Activated T-cell treated with anti-CD3 and anti-CD28 coated beads, Interleukin-2, amount 50 U/mL, for 4 hours (primary cell): Measurements from ENCODE around the gene TDRKH. TPM values are rescaled to one million over a fixed set of nuclear protein-coding genes. Genes with fewer than 3 reads are reported as not detected.

ENCODE experiments used
- ATAC-seq, 2 donors: fragments of 200-7000 bp; cut with Tn5 transposase; one replicate each; pipeline ENCODE4 v1.10.0; 2021
- DNase-seq: peaks from one replicate; pipeline ENCODE4 v3.0.0-alpha.2; 2020
- H3K27me3 Mint-ChIP-seq: one replicate; pipeline ENCODE4 v1.8.0; 2021; ENCODE audit warnings: low read depth, mixed read lengths
- H3K36me3 Mint-ChIP-seq: one replicate; pipeline ENCODE4 v1.8.0; 2022; ENCODE audit warnings: mixed read lengths; ENCODE audit not compliant: insufficient read depth
- H3K4me1 Mint-ChIP-seq: one replicate; pipeline ENCODE4 v1.8.0; 2021; ENCODE audit warnings: low read depth, mixed read lengths
- H3K4me3 Mint-ChIP-seq: one replicate; pipeline ENCODE4 v1.8.0; 2021; ENCODE audit warnings: mild to moderate bottlenecking, moderate library complexity, mixed read lengths
- H3K9me3 Mint-ChIP-seq: one replicate; pipeline ENCODE4 v1.8.0; 2021; ENCODE audit warnings: mixed read lengths
- total RNA-seq, 3 donors: library from RNA; stranded (reverse); gene quantifications; one replicate each; pipeline ENCODE4 v1.2.1, GENCODE V29; 2021

Gene TDRKH
- total RNA-seq, 3 donors from 2014 or later, result 9.6 to 10.4 (median 10.1) TPM

GRCh38 chr1:151830055-151830454 lies 39.8 kb upstream of the TDRKH start:
- Mint-ChIP-seq H3K27me3 (no peaks in the 10 kb centered on the region), H3K9me3 (no peaks in the 10 kb centered on the region), H3K4me3 (peak overlapping the region; percentile 35), H3K36me3 (no peaks in the 10 kb centered on the region), H3K4me1 (peaks cover 84% of the 10 kb centered on the region)
- ATAC-seq (no peak), DNase-seq (no peak)

- H3K27me3 Mint-ChIP-seq, result no peaks in the 10 kb centered on the region
- H3K36me3 Mint-ChIP-seq, result no peaks in the 10 kb centered on the region
- no peaks in the 10 kb centered on the region for H3K9me3 Mint-ChIP-seq
- H3K4me1 Mint-ChIP-seq, result peaks cover 83% of the 10 kb centered on the region
- ATAC-seq (peak in 1 of 2 donors; percentile 9), DNase-seq (no peak)
- peak overlapping the region; percentile 35 for H3K4me3 Mint-ChIP-seq
Measured at GRCh38 chr1:151829352-151830046, 39.2 kb upstream of the TDRKH start.

- Mint-ChIP-seq H3K4me1 (peaks cover 80% of the 10 kb centered on the region), H3K27me3 (no peaks in the 10 kb centered on the region), H3K9me3 (no peaks in the 10 kb centered on the region), H3K4me3 (peak overlapping the region; percentile 20), H3K36me3 (no peaks in the 10 kb centered on the region)
- ATAC-seq (no peak), DNase-seq (no peak)
Measured at GRCh38 chr1:151828921-151829320, 38.6 kb upstream of the TDRKH start.

- no peaks in the 10 kb centered on the region for H3K27me3 Mint-ChIP-seq
- peak overlapping the region; percentile 38 for H3K4me3 Mint-ChIP-seq
- ATAC-seq, result no peak
Measured at GRCh38 chr1:151827853-151828252, 37.6 kb upstream of the TDRKH start.

GRCh38 chr1:151825751-151826660 lies 35.7 kb upstream of the TDRKH start:
- H3K4me3 Mint-ChIP-seq, result peak overlapping the region; percentile 80
- DNase-seq (peak; percentile 51), ATAC-seq (no peak)
- H3K9me3 Mint-ChIP-seq, result no peaks in the 10 kb centered on the region
- H3K4me1 Mint-ChIP-seq, result peaks cover 80% of the 10 kb centered on the region
- H3K36me3 Mint-ChIP-seq, result no peaks in the 10 kb centered on the region
- H3K27me3 Mint-ChIP-seq, result no peaks in the 10 kb centered on the region

More at GRCh38 chr1:151827853-151828252, 37.6 kb upstream of the TDRKH start:
- DNase-seq, result no peak
- Mint-ChIP-seq H3K9me3 (no peaks in the 10 kb centered on the region), H3K36me3 (no peaks in the 10 kb centered on the region), H3K4me1 (peaks cover 77% of the 10 kb centered on the region)

- peak overlapping the region; percentile 80 for H3K4me3 Mint-ChIP-seq
- H3K9me3 Mint-ChIP-seq, result no peaks in the 10 kb centered on the region
- DNase-seq, result no peak
- H3K4me1 Mint-ChIP-seq, result peaks cover 82% of the 10 kb centered on the region
- no peaks in the 10 kb centered on the region for H3K36me3 Mint-ChIP-seq
- no peak for ATAC-seq
- H3K27me3 Mint-ChIP-seq, result no peaks in the 10 kb centered on the region
Measured at GRCh38 chr1:151825204-151825603, 34.9 kb upstream of the TDRKH start.

- no peaks in the 10 kb centered on the region for H3K27me3 Mint-ChIP-seq
- no peaks in the 10 kb centered on the region for H3K36me3 Mint-ChIP-seq
- DNase-seq (no peak), ATAC-seq (no peak)
- H3K4me1 Mint-ChIP-seq, result peaks cover 69% of the 10 kb centered on the region
- H3K4me3 Mint-ChIP-seq, result peak overlapping the region; percentile 80
- H3K9me3 Mint-ChIP-seq, result no peaks in the 10 kb centered on the region
Measured at GRCh38 chr1:151823175-151823574, 32.9 kb upstream of the TDRKH start.

- Mint-ChIP-seq H3K4me1 (peaks cover 69% of the 10 kb centered on the region), H3K4me3 (peak overlapping the region; percentile 80), H3K36me3 (no peaks in the 10 kb centered on the region), H3K27me3 (no peaks in the 10 kb centered on the region), H3K9me3 (no peaks in the 10 kb centered on the region)
- ATAC-seq, result peak; percentile 44 to 48
- DNase-seq, result peak; percentile 60
Measured at GRCh38 chr1:151822404-151822803, 32.1 kb upstream of the TDRKH start.

GRCh38 chr1:151820940-151821339 lies 30.6 kb upstream of the TDRKH start:
- DNase-seq (no peak), ATAC-seq (peak; percentile 15 to 38)
- no peak overlapping the region for H3K4me3 Mint-ChIP-seq
- peaks cover 68% of the 10 kb centered on the region for H3K4me1 Mint-ChIP-seq
- no peaks in the 10 kb centered on the region for H3K27me3 Mint-ChIP-seq
- H3K9me3 Mint-ChIP-seq, result no peaks in the 10 kb centered on the region
- no peaks in the 10 kb centered on the region for H3K36me3 Mint-ChIP-seq

GRCh38 chr1:151819976-151820623 lies 29.8 kb upstream of the TDRKH start:
- no peaks in the 10 kb centered on the region for H3K27me3 Mint-ChIP-seq
- no peaks in the 10 kb centered on the region for H3K36me3 Mint-ChIP-seq
- ATAC-seq, result peak in 1 of 2 donors; percentile 15
- DNase-seq, result no peak
- H3K4me3 Mint-ChIP-seq, result no peak overlapping the region
- H3K9me3 Mint-ChIP-seq, result no peaks in the 10 kb centered on the region
- H3K4me1 Mint-ChIP-seq, result peaks cover 70% of the 10 kb centered on the region

- Mint-ChIP-seq H3K36me3 (no peaks in the 10 kb centered on the region), H3K4me1 (peaks cover 73% of the 10 kb centered on the region), H3K9me3 (no peaks in the 10 kb centered on the region), H3K4me3 (no peak overlapping the region), H3K27me3 (no peaks in the 10 kb centered on the region)
- DNase-seq, result no peak
- ATAC-seq, result no peak
Measured at GRCh38 chr1:151819227-151819835, 29.0 kb upstream of the TDRKH start.

GRCh38 chr1:151817353-151817730 lies 27.0 kb upstream of the TDRKH start:
- DNase-seq, result no peak
- no peaks in the 10 kb centered on the region for H3K9me3 Mint-ChIP-seq
- no peaks in the 10 kb centered on the region for H3K36me3 Mint-ChIP-seq
- no peak overlapping the region for H3K4me3 Mint-ChIP-seq
- H3K4me1 Mint-ChIP-seq, result peaks cover 73% of the 10 kb centered on the region
- no peaks in the 10 kb centered on the region for H3K27me3 Mint-ChIP-seq
- no peak for ATAC-seq

GRCh38 chr1:151816548-151817352 lies 26.4 kb upstream of the TDRKH start:
- no peaks in the 10 kb centered on the region for H3K9me3 Mint-ChIP-seq
- H3K4me1 Mint-ChIP-seq, result peaks cover 69% of the 10 kb centered on the region
- H3K27me3 Mint-ChIP-seq, result no peaks in the 10 kb centered on the region
- H3K4me3 Mint-ChIP-seq, result no peak overlapping the region
- DNase-seq (no peak), ATAC-seq (no peak)
- H3K36me3 Mint-ChIP-seq, result no peaks in the 10 kb centered on the region
